ENCODE measurements around the gene WASF2. TPM values are rescaled to one million over a fixed set of nuclear protein-coding genes. Genes with fewer than 3 reads are reported as not detected.

The WASF2 gene
- total RNA-seq, 1 experiment from 2014 or later, result 65.9 TPM

DNA sequence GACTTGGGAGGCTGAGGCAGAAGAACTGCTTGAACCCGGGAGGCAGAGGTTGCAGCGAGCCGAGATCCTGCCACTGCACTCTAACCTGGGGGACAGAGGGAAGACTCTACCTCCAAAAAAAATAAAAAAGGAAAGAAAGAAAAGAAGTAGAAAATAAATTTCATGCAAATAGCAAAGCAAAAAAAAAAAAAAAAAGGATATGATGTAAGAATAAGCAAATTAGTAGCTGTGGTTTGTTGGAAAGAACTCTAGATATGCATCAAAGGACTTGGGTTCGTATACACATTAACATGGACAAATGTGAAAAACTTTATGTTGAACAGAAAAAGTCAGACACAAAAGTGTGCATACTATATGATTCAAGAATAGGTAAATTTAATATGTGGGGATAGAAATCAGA, 11.9 kb downstream of the WASF2 start:
- Histone ChIP-seq H4K5ac (ENCODE audit: insufficient read length, low read depth, low read length) (no peak overlapping the region), H2AK5ac (ENCODE audit: insufficient read length, low read length) (no peak overlapping the region), H3K79me1 (ENCODE audit: insufficient read depth, low read depth, low read length, poor library complexity, severe bottlenecking) (peaks cover 11% of the 10 kb centered on the region), H3K79me2 (ENCODE audit: insufficient read depth, low read length) (peaks cover 10% of the 10 kb centered on the region; the same call in 1 of the 2 replicates), H3K27me3 (ENCODE audit: insufficient read depth, low read length) (no peaks in the 10 kb centered on the region), H2BK120ac (ENCODE audit: low read depth, low read length, poor library complexity, severe bottlenecking) (no peak overlapping the region), H4K8ac (replicated peaks; ENCODE audit: insufficient read length, low read depth, low read length) (no peak overlapping the region), H2BK5ac (ENCODE audit: insufficient read length, low read length) (no peak overlapping the region), H3K9me3 (ENCODE audit: control insufficient read depth, low read depth, low read length) (no peaks in the 10 kb centered on the region), H3K27ac (ENCODE audit: insufficient read length, low read depth, low read length) (no peak overlapping the region), H3K56ac (ENCODE audit: insufficient read length, low read depth, low read length) (no peak overlapping the region), H2AFZ (ENCODE audit: low read length) (no peak overlapping the region), H3K18ac (ENCODE audit: insufficient read length, low read depth, low read length) (no peak overlapping the region), H2BK12ac (ENCODE audit: insufficient read length, low read depth, low read length) (no peak overlapping the region), H3K4ac (ENCODE audit: low read depth, low read length) (no peak overlapping the region), H2BK20ac (ENCODE audit: low read depth, low read length, poor library complexity, severe bottlenecking) (no peak overlapping the region), H3T11ph (ENCODE audit: low read length) (no peak overlapping the region), H3K9ac (ENCODE audit: extremely low read depth, insufficient read length, low read length) (no peak overlapping the region), H3K23ac (ENCODE audit: insufficient read length, low read depth, low read length) (no peak overlapping the region), H4K91ac (ENCODE audit: insufficient read length, low read depth, low read length) (no peak overlapping the region), H3K4me1 (ENCODE audit: insufficient read depth, low read length) (peaks cover 3% of the 10 kb centered on the region; the same call in 1 of the 2 replicates), H3K4me2 (ENCODE audit: insufficient read depth, insufficient read length, low read length) (no peak overlapping the region), H2BK15ac (ENCODE audit: low read depth, low read length) (no peak overlapping the region), H3K23me2 (ENCODE audit: insufficient read length, low read depth, low read length, poor library complexity, severe bottlenecking) (no peaks in the 10 kb centered on the region), H3K14ac (ENCODE audit: insufficient read depth, low read length) (no peak overlapping the region), H4K20me1 (ENCODE audit: control insufficient read depth, insufficient read depth, insufficient read length) (no peaks in the 10 kb centered on the region)
- Mint-ChIP-seq H3K27ac (peak overlapping the region in 2 of 3 experiments; percentile 34 to 68; a peak in 5 of 7 replicates), H3K36me3 (ENCODE audit: insufficient read depth in 1 of 3, low read depth in 3 of 3) (peaks cover 0 to 6% (median 5%) of the 10 kb centered on the region in 3 experiments; a peak in 3 of 7 replicates), H3K4me3 (no peak overlapping the region), H3K27me3 (ENCODE audit: low read depth) (no peaks in the 10 kb centered on the region), H3K4me1 (peaks cover 28% of the 10 kb centered on the region in 2 experiments), H3K9me3 (no peaks in the 10 kb centered on the region)
- no peak for DNase-seq
- TF ChIP-seq, protein P1, sequence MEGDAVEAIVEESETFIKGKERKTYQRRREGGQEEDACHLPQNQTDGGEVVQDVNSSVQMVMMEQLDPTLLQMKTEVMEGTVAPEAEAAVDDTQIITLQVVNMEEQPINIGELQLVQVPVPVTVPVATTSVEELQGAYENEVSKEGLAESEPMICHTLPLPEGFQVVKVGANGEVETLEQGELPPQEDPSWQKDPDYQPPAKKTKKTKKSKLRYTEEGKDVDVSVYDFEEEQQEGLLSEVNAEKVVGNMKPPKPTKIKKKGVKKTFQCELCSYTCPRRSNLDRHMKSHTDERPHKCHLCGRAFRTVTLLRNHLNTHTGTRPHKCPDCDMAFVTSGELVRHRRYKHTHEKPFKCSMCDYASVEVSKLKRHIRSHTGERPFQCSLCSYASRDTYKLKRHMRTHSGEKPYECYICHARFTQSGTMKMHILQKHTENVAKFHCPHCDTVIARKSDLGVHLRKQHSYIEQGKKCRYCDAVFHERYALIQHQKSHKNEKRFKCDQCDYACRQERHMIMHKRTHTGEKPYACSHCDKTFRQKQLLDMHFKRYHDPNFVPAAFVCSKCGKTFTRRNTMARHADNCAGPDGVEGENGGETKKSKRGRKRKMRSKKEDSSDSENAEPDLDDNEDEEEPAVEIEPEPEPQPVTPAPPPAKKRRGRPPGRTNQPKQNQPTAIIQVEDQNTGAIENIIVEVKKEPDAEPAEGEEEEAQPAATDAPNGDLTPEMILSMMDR (conservative IDR thresholded peaks at IDR 0.05), result no peak
- no CpG with 5 or more reads among the region's 4 CpGs for WGBS (ENCODE audit: extremely low coverage, insufficient read length, low lambda C conversion rate)
